Liver (tissue), 9 donors: ENCODE measurements around the gene SAV1. TPM values are rescaled to one million over a fixed set of nuclear protein-coding genes. Genes with fewer than 3 reads are reported as not detected.
"Not testable (repeated sequence)": the region's sequence is repeated elsewhere in the genome, so short reads cannot be mapped to it uniquely, and the experiment has no call there.

Experiments used
- DNase-seq: peaks from one replicate; pipeline ENCODE4 v3.0.0-alpha.2; 2017; ENCODE audit warnings: low spot score
- H3K27ac ChIP-seq, 2 donors: one replicate each; pipeline ENCODE4 v1.7.0; 2013; ENCODE audit warnings: inconsistent platforms in 2 of 2, low read length in 2 of 2, control low read depth in 1 of 2, low read depth in 1 of 2, mild to moderate bottlenecking in 1 of 2
- H3K27me3 ChIP-seq, 4 donors: one replicate each; pipeline versions ENCODE4 v1.6.1 to v1.7.0; 2013; ENCODE audit warnings: low read length in 3 of 4, inconsistent platforms in 1 of 4, mild to moderate bottlenecking in 1 of 4, moderate library complexity in 1 of 4; ENCODE audit not compliant: control insufficient read depth in 4 of 4, insufficient read depth in 4 of 4
- H3K36me3 ChIP-seq, 4 donors: one replicate each; pipeline versions ENCODE4 v1.6.1 to v1.7.0; 2013; ENCODE audit warnings: low read length in 3 of 4, mild to moderate bottlenecking in 3 of 4, low read depth in 1 of 4, moderate library complexity in 1 of 4; ENCODE audit not compliant: control insufficient read depth in 4 of 4, insufficient read depth in 3 of 4
- H3K4me1 ChIP-seq, 4 donors: one replicate each; pipeline versions ENCODE4 v1.6.1 to v1.7.0; 2013; ENCODE audit warnings: low read length in 3 of 4, mild to moderate bottlenecking in 3 of 4, moderate library complexity in 1 of 4; ENCODE audit not compliant: control insufficient read depth in 4 of 4, insufficient read depth in 4 of 4
- H3K4me3 ChIP-seq, 3 donors: one replicate each; pipeline versions ENCODE4 v1.6.1 to v1.7.0; 2013; ENCODE audit warnings: low read length in 3 of 3, control low read depth in 1 of 3, low read depth in 1 of 3, mild to moderate bottlenecking in 1 of 3
- H3K9ac ChIP-seq, 2 donors: one replicate each; pipeline ENCODE4 v1.7.0; 2013; ENCODE audit warnings: low read length in 2 of 2, mild to moderate bottlenecking in 2 of 2, moderate library complexity in 2 of 2, control low read depth in 1 of 2, low read depth in 1 of 2
- H3K9me3 ChIP-seq, 4 donors: one replicate each; pipeline versions ENCODE4 v1.6.1 to v1.7.0; 2013; ENCODE audit warnings: low read length in 3 of 4; ENCODE audit not compliant: control insufficient read depth in 4 of 4
- EGR1 ChIP-seq, 2 donors: IDR thresholded peaks; 2 replicates each; pipeline ENCODE4 v1.6.1; 2016 to 2018; ENCODE audit warnings: antibody characterized with exemption in 2 of 2, low read depth in 2 of 2
- FOXA1 ChIP-seq: IDR thresholded peaks from 2 replicates; pipeline ENCODE4 v1.6.1; 2016; ENCODE audit warnings: antibody characterized with exemption
- GABPA ChIP-seq, 2 donors: IDR thresholded peaks in 1 of 2; conservative IDR thresholded peaks in 1 of 2; 2 replicates each; pipeline ENCODE4 v1.6.1; 2016; ENCODE audit warnings: antibody characterized with exemption in 2 of 2, mild to moderate bottlenecking in 1 of 2, moderate library complexity in 1 of 2
- HNF4A ChIP-seq, 2 donors: conservative IDR thresholded peaks; 2 replicates each; pipeline ENCODE4 v1.6.1; 2016; ENCODE audit warnings: antibody characterized with exemption in 2 of 2, mild to moderate bottlenecking in 2 of 2
- HNF4G ChIP-seq: IDR thresholded peaks from 2 replicates; pipeline ENCODE4 v1.6.1; 2016; ENCODE audit warnings: antibody characterized with exemption
- JUND ChIP-seq, 2 donors: IDR thresholded peaks; 2 replicates each; pipeline ENCODE4 v1.6.1; 2016; ENCODE audit warnings: antibody characterized with exemption in 2 of 2
- RAD21 ChIP-seq, 2 donors: IDR thresholded peaks; 2 replicates each; pipeline ENCODE4 v1.6.1; 2016; ENCODE audit warnings: antibody characterized with exemption in 2 of 2, mild to moderate bottlenecking in 2 of 2
- RXRA ChIP-seq, 2 donors: IDR thresholded peaks; 2 replicates each; pipeline ENCODE4 v1.6.1; 2017 to 2018; ENCODE audit warnings: antibody characterized with exemption in 2 of 2, mild to moderate bottlenecking in 1 of 2
- SP1 ChIP-seq: IDR thresholded peaks from 2 replicates; pipeline ENCODE4 v1.6.1; 2018; ENCODE audit warnings: antibody characterized with exemption, mild to moderate bottlenecking
- YY1 ChIP-seq: IDR thresholded peaks from 2 replicates; pipeline ENCODE4 v1.6.1; 2016; ENCODE audit warnings: antibody characterized with exemption, mild to moderate bottlenecking
- WGBS: extraction: QIAGEN DNeasy Blood & Tissue Kit; methylation state at CpG from one replicate; pipeline ENCODE4 v1.1.7; 2013; 5-methylcytosine and 5-hydroxymethylcytosine counted together
- polyA plus RNA-seq, 2 donors: library from polyadenylated mRNA; stranded (reverse) in 1 of 2; unstranded in 1 of 2; fragments of 200-250 nt in 1 of 2; fragments of >200 nt in 1 of 2; fragmentation: Nextera tagmentation in 1 of 2; extraction: Ambion mirVana in 1 of 2; gene quantifications; one replicate each; pipeline versions ENCODE4 v1.2.1 to v1.2.3, GENCODE V29; 2013 to 2015
- total RNA-seq, 2 donors: library from RNA; depleted of rRNA; stranded (reverse); fragments of >200 nt; gene quantifications; one replicate each; pipeline ENCODE4 v1.2.3, GENCODE V29; 2014
- TF ChIP-seq, protein P1 (sequence below): IDR thresholded peaks from 2 replicates; pipeline ENCODE4 v1.6.1; 2016; ENCODE audit warnings: antibody characterized with exemption
- TF ChIP-seq, protein P2 (sequence below): IDR thresholded peaks from 2 replicates; pipeline ENCODE4 v1.6.1; 2016; ENCODE audit warnings: antibody characterized with exemption
- TF ChIP-seq, protein P3 (sequence below): fragments of 150-350 bp; IDR thresholded peaks from 2 replicates; pipeline ENCODE4 v1.5.1; 2017; ENCODE audit warnings: improper control_type of control experiment, low read depth, low read length; ENCODE audit not compliant: missing input control
- TF ChIP-seq, protein P4 (sequence below): IDR thresholded peaks from 2 replicates; pipeline ENCODE4 v1.6.1; 2016; ENCODE audit warnings: antibody characterized with exemption
- TF ChIP-seq, protein P5 (sequence below): IDR thresholded peaks from 2 replicates; pipeline ENCODE4 v1.6.1; 2016; ENCODE audit warnings: antibody characterized with exemption, mild to moderate bottlenecking
- donor health status: healthy.
- donor health status: healthy.
- donor health status: healthy.
- donor health status: healthy.
- donor health status: healthy.

SAV1 gene
- total and polyA plus RNA-seq, 4 donors, result 4.9 to 14.0 (median 7.9) TPM

DNA sequence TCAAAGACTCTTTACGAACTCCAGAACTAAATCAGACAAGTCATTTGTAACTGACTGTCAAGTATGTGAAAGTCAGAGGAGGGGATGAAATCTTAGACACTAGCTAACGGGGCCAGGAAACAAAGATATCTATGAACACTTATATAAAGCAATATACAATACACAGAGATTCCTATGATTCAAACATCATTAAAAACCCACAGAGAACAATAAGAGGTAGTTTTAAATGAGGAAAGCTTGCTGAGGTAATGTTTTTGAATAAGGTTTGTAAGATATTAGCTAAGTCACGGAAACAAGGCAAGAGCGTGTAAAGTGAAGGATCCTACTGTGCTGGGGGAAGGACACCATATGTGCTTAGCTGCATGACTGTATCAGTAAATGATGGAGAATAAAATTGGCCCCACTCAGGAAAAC, 36.7 kb downstream of the SAV1 start:
- H3K9me3 ChIP-seq, result no peaks in the 10 kb centered on the region
- H3K36me3 ChIP-seq, result peaks cover 0 to 3% (median 2%) of the 10 kb centered on the region in 4 donors
- H3K27ac ChIP-seq, result no peak overlapping the region
- H3K27me3 ChIP-seq, result no peaks in the 10 kb centered on the region
- DNase-seq, result no peak
- no peak for TF ChIP-seq SP1
- TF ChIP-seq, protein P1, sequence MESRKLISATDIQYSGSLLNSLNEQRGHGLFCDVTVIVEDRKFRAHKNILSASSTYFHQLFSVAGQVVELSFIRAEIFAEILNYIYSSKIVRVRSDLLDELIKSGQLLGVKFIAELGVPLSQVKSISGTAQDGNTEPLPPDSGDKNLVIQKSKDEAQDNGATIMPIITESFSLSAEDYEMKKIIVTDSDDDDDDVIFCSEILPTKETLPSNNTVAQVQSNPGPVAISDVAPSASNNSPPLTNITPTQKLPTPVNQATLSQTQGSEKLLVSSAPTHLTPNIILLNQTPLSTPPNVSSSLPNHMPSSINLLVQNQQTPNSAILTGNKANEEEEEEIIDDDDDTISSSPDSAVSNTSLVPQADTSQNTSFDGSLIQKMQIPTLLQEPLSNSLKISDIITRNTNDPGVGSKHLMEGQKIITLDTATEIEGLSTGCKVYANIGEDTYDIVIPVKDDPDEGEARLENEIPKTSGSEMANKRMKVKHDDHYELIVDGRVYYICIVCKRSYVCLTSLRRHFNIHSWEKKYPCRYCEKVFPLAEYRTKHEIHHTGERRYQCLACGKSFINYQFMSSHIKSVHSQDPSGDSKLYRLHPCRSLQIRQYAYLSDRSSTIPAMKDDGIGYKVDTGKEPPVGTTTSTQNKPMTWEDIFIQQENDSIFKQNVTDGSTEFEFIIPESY, result no peak
- TF ChIP-seq, protein P2, sequence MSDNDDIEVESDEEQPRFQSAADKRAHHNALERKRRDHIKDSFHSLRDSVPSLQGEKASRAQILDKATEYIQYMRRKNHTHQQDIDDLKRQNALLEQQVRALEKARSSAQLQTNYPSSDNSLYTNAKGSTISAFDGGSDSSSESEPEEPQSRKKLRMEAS, result no peak
- TF ChIP-seq, protein P3, sequence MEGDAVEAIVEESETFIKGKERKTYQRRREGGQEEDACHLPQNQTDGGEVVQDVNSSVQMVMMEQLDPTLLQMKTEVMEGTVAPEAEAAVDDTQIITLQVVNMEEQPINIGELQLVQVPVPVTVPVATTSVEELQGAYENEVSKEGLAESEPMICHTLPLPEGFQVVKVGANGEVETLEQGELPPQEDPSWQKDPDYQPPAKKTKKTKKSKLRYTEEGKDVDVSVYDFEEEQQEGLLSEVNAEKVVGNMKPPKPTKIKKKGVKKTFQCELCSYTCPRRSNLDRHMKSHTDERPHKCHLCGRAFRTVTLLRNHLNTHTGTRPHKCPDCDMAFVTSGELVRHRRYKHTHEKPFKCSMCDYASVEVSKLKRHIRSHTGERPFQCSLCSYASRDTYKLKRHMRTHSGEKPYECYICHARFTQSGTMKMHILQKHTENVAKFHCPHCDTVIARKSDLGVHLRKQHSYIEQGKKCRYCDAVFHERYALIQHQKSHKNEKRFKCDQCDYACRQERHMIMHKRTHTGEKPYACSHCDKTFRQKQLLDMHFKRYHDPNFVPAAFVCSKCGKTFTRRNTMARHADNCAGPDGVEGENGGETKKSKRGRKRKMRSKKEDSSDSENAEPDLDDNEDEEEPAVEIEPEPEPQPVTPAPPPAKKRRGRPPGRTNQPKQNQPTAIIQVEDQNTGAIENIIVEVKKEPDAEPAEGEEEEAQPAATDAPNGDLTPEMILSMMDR, result no peak
- TF ChIP-seq, protein P4, sequence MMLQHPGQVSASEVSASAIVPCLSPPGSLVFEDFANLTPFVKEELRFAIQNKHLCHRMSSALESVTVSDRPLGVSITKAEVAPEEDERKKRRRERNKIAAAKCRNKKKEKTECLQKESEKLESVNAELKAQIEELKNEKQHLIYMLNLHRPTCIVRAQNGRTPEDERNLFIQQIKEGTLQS, result no peak
- TF ChIP-seq, protein P5, sequence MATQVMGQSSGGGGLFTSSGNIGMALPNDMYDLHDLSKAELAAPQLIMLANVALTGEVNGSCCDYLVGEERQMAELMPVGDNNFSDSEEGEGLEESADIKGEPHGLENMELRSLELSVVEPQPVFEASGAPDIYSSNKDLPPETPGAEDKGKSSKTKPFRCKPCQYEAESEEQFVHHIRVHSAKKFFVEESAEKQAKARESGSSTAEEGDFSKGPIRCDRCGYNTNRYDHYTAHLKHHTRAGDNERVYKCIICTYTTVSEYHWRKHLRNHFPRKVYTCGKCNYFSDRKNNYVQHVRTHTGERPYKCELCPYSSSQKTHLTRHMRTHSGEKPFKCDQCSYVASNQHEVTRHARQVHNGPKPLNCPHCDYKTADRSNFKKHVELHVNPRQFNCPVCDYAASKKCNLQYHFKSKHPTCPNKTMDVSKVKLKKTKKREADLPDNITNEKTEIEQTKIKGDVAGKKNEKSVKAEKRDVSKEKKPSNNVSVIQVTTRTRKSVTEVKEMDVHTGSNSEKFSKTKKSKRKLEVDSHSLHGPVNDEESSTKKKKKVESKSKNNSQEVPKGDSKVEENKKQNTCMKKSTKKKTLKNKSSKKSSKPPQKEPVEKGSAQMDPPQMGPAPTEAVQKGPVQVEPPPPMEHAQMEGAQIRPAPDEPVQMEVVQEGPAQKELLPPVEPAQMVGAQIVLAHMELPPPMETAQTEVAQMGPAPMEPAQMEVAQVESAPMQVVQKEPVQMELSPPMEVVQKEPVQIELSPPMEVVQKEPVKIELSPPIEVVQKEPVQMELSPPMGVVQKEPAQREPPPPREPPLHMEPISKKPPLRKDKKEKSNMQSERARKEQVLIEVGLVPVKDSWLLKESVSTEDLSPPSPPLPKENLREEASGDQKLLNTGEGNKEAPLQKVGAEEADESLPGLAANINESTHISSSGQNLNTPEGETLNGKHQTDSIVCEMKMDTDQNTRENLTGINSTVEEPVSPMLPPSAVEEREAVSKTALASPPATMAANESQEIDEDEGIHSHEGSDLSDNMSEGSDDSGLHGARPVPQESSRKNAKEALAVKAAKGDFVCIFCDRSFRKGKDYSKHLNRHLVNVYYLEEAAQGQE, result no peak
- TF ChIP-seq FOXA1, result no peak
- TF ChIP-seq HNF4A (conservative IDR thresholded peaks at IDR 0.05), result no peak
- no peak for TF ChIP-seq HNF4G
- WGBS, result 93% methylated on average over 4 of the region's 4 CpGs
- H3K4me3 ChIP-seq, result no peak overlapping the region
- no peaks in the 10 kb centered on the region for H3K4me1 ChIP-seq
- H3K9ac ChIP-seq, result no peak overlapping the region

DNA sequence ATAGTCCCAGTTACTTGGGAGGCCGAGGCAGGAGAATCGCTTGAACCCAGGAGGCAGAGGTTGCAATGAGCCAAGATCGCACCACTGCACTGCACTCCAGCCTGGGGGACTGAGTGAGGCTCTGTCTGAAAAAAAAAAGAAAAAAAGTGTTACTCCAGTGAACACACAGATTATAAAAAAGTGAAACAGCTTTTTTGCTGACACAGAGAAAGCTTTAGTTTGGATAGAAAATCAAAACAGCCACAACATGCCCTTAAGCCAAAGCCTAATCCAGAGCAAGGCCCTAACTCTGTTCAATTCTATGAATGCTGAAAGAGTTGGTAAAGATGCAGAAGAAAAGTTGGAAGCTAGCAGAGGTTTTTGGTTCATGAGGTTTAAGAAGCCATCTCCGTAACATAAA, 43.2 kb downstream of the SAV1 start:
- H3K9me3 ChIP-seq, H3K36me3 ChIP-seq: not testable (repeated sequence)
- WGBS, result over 99% methylated on average over 4 of the region's 4 CpGs

DNA sequence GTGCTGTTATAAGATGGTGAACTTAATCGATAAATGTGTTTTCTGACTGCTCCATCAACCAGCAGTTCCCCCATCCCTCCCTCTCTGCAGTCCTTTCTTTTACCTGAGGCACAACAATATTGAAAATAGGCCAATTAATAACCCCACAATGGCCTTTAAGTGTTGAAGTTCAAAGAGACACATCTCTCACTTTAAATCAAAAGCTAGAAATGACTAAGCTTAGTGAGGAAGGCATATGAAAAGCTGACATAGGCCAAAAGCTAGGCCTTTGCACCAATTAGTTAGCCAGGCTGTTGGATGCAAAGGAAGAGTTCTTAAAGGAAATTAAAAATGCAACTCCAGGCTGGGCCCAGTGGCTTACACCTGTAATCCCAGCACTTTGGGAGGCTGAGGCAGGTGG, 43.7 kb downstream of the SAV1 start:
- no peak for DNase-seq
- 97% methylated on average over 1 of the region's 1 CpG for WGBS
- H3K4me1 ChIP-seq, result no peaks in the 10 kb centered on the region
- no peak for TF ChIP-seq EGR1 (IDR thresholded peaks at IDR 0.05; ENCODE audit: low read depth in 2 of 2)
- TF ChIP-seq GABPA (IDR thresholded peaks at IDR 0.05 in 1 of 2, conservative IDR thresholded peaks at IDR 0.05 in 1 of 2), result no peak
- TF ChIP-seq RXRA (IDR thresholded peaks at IDR 0.05), result no peak
- TF ChIP-seq, protein P1, result no peak
- TF ChIP-seq, protein P3, result no peak
- TF ChIP-seq RAD21 (IDR thresholded peaks at IDR 0.05), result no peak
- no peak for TF ChIP-seq YY1
- no peak for TF ChIP-seq JUND (IDR thresholded peaks at IDR 0.05)
- TF ChIP-seq HNF4A (conservative IDR thresholded peaks at IDR 0.05), result no peak
- TF ChIP-seq, protein P2, result no peak
- no peaks in the 10 kb centered on the region for H3K36me3 ChIP-seq
- no peaks in the 10 kb centered on the region for H3K9me3 ChIP-seq
- H3K27ac ChIP-seq, result no peak overlapping the region
- no peak overlapping the region for H3K4me3 ChIP-seq
- H3K27me3 ChIP-seq, result no peaks in the 10 kb centered on the region
- H3K9ac ChIP-seq, result no peak overlapping the region

More for the DNA sequence above, 43.2 kb downstream of the SAV1 start:
- H3K27ac ChIP-seq, DNase-seq, H3K9ac ChIP-seq, H3K4me1 ChIP-seq, H3K4me3 ChIP-seq, H3K27me3 ChIP-seq: not testable (repeated sequence)
